ENCODE measurements around the gene ATP6V1F.

The ATP6V1F gene

GRCh38 chr7:128884561-128885369 lies 22.1 kb downstream of the ATP6V1F start:
- no peak for DNase-seq

GRCh38 chr7:128885370-128886187 lies 22.9 kb downstream of the ATP6V1F start:
- DNase-seq: no peak

- no peak for DNase-seq
Measured at GRCh38 chr7:128886391-128887168, 23.9 kb downstream of the ATP6V1F start.

- DNase-seq: no peak
Measured at GRCh38 chr7:128887169-128888038, 24.7 kb downstream of the ATP6V1F start.

- no peak for DNase-seq
Measured at GRCh38 chr7:128888039-128888755, 25.5 kb downstream of the ATP6V1F start.

GRCh38 chr7:128888756-128889095 lies 26.1 kb downstream of the ATP6V1F start:
- no peak for DNase-seq

- DNase-seq: no peak
Measured at GRCh38 chr7:128889121-128889520, 26.5 kb downstream of the ATP6V1F start.

- DNase-seq: no peak
Measured at GRCh38 chr7:128890306-128891109, 27.9 kb downstream of the ATP6V1F start.

GRCh38 chr7:128891110-128891941 lies 28.7 kb downstream of the ATP6V1F start:
- DNase-seq: no peak

- no peak for DNase-seq
Measured at GRCh38 chr7:128891942-128892269, 29.2 kb downstream of the ATP6V1F start.

GRCh38 chr7:128892521-128893250 lies 30.0 kb downstream of the ATP6V1F start:
- no peak for DNase-seq

- DNase-seq: no peak
Measured at GRCh38 chr7:128893251-128894100, 30.8 kb downstream of the ATP6V1F start.

GRCh38 chr7:128894101-128894440 lies 31.4 kb downstream of the ATP6V1F start:
- DNase-seq: no peak

- DNase-seq: no peak
Measured at GRCh38 chr7:128895320-128895719, 32.7 kb downstream of the ATP6V1F start.

- no peak for DNase-seq
Measured at GRCh38 chr7:128899392-128899791, 36.7 kb downstream of the ATP6V1F start.

- DNase-seq: no peak
Measured at GRCh38 chr7:128900237-128900636, 37.6 kb downstream of the ATP6V1F start.

GRCh38 chr7:128902761-128903585 lies 40.3 kb downstream of the ATP6V1F start:
- DNase-seq: no peak

All from NCI-H1092 (cell line).